ENCODE measurements around the gene NAGA.

Gene NAGA

DNA sequence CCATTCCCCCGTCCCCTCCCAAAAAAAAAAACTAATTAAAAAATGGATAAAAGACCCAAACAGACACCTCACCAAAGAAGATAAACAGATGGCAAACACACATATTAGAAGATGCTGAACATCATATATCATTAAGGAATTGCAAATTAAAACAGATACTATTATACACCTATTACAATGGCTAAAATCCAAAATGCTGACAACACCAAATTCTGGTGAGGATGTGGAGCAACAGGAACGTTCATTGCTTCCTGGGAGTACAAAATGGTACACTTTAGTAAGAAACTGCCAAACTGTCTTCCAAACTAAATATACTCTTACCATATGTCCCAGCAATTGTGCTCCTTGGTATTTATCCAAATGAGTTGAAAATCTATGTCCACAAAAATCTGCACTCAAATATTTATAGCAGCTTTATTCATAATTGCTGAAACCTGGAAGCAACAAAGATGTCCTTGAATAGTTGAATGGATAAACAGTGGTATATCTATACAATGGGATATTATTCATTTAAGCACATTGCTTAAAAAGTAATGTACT lies 19.9 kb downstream of the NAGA start:
- no peak for DNase-seq (ENCODE audit: low read depth in 2 of 3, low spot score in 2 of 3)

DNA sequence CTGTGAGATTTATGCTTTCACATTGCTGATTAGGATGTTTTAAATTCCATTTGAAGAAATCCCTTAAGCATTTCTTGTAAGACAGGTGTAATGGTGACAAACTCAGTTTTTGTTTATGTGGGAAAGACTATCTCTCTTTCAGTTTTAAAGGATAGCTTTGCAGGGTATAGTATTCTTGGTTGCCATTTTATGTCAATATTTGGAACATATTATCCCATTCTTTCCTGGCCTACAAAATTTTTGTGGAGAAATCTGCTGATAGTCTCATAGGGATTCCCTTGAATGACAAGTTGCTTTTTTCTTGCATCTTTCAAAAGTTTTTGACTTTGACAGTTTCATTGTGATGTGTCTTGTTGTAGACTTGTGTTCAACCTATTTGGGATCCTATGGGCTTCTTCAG lies 28.8 kb downstream of the NAGA start:
- DNase-seq (ENCODE audit: low read depth in 2 of 3, low spot score in 2 of 3), result no peak

DNA sequence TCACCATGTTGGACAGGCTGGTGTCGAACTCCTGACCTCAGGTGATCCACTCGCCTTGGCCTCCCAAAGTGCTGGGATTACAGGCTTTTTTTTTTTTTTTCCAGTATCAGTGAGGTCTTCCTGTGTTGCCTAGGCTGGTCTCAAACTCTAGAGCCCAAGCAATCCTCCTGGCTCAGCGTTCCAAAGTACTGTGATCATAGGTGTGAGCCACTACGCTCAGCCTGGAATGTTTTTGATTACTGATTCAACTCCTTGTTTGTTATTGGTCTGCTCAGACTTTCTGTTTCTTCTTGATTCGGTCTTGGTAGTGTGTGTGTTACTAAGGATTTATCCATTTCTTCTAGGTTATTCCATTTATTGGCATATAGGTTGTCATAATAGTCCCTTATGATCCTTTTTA lies 31.3 kb downstream of the NAGA start:
- DNase-seq (ENCODE audit: low read depth in 2 of 3, low spot score in 2 of 3), result no peak

DNA sequence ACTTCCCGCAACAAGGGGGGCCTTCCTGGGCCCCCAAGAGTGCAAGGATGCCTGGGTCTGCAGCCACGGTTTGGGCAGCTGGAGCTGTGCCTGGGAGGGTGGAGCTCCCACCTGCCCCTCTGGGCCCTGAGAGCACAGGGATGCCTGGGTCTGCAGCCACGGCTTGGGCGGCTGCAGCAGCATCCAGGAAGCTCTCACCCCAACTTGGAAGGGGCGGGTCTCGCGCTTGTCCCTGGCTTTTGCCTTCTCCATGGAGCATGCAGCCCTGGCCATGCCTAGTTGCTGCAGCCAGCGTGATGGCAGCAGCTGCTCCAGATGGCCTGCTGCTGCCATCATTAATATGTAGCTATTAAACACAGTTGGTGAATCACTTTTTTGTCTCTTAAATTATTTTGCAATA lies 35.4 kb downstream of the NAGA start:
- no peak for DNase-seq (ENCODE audit: low read depth in 2 of 3, low spot score in 2 of 3)

DNA sequence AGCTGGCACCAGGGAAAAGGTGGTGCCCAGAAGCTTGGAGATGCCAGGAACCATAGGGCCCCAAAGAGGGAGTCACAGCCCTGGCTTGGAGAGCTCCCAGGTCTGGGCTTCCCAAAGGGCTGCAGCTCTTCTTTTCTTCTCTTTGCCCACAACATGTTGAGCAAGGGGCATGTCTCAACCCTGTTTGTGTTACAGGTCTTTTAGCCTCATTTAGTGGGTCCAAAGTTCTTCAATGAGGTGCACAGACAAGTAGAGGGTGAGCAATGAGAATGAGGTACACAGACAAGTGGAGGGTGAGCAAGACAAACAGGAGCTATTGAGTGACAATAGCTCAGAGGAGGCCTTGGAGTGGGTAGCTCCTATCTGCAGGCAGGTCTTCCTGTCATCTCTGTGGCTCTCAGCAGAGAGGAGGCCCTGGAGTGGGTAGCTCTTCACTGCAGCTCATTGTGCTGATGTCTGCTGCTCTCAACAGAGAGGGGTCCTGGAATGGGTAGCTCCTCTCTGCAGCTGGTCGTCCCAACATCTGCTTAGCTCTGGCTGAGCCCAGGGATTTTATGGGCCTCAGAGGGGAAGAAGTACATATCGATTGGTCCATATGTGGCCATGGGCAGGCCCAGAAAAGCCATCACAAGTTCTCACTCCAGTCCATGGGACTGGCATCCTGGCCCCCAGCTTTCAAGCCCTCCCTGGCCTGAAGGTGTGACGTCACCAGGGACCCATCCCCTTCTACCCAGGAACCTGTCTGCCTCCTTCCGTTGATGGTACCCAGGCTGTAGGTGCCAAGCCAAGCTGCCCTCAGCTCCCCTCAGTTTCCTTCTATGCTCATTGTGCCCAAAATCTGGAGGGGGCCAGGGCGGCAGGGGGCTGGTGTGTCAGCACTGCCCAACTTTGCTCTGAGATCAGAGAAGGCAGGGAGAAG lies 37.1 kb downstream of the NAGA start:
- no peak for DNase-seq (ENCODE audit: low read depth in 2 of 3, low spot score in 2 of 3)

DNA sequence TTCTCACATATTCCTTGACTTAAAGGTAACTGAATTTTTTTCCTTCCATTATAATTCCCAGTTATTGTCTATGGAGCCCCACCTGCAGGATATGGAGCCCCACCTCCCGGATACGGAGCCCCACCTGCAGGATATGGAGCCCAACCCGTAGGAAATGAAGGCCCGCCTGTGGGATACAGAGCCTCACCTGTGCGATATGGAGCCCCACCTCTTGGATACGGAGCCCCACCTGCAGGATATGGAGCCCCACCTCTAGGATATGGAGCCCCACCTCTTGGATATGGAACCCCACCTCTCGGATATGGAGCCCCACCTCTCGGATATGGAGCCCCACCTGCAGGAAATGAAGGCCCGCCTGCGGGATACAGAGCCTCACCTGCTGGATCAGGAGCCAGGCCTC lies 43.9 kb downstream of the NAGA start:
- DNase-seq (ENCODE audit: low read depth in 2 of 3, low spot score in 2 of 3), result no peak

DNA sequence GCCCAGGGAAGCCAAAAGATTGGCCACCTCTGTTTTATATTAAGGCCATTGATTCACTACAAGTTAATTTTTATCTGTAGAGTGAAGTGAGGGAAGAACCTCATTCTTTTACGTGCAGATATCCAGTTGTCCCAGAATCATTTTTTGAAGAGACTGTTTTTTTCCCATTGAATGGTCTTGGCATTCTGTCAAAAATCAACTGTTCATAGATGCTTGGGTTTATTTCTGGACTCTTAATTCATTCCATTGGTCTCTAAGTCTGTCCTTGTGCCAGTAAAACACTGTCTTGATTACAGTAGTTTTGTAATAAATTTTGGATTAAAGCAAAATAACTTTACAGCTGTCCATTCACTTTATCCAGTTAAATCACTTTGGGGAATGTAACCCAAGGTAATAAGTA lies 45.2 kb downstream of the NAGA start:
- no peak for DNase-seq (ENCODE audit: low read depth in 2 of 3, low spot score in 2 of 3)

DNA sequence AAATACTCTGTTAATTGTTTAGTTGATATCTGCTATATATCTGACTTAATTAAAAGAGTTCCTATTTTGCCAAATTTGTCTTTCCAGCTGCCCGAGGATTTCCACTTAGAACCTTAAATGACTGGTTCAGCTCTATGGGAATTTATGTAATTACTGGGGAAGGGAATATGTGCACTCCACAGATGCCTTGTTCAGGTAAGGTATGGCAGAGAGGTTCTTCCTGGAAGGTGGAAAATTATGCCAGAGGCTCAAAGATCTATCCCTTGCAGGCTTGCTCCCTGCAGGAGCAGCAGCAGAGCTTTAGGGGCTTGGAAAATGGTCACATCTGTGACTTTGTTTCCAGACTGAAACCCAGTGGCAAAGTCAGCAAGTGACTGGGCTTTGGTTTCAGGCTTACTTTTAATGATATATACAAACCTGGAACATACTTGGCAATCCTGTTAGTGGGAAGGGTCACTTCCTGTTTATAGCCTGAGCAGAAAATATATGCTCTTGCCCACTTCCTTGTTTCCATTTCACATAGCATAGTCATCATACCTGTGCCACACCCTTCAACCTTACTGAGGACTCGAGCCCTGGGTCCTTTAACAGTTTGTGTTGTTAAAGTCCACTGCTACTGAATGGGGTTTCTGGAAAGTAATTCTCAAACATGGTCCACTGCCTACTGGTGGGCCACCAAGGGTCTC lies 48.3 kb downstream of the NAGA start:
- no peak for DNase-seq (ENCODE audit: low read depth in 2 of 3, low spot score in 2 of 3)

DNA sequence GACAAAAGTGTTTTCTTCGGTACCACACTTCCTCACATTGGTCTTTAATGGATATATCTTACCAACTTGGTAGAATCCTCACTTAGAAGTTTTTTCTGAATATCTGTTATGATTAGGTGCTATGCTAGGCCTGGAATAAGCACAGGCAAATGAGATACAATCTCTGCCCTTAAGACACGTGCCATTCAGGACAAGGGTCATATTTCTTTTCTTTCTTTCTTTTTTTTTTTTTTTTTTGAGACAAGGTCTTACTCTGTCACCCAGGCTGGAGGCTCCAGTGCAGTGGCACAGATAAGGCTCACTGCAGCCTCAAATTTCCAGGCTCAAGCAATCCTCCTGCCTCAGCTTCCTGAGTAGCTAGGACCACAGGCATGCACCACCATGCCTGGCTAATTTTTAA lies 49.0 kb downstream of the NAGA start:
- DNase-seq (ENCODE audit: low read depth in 2 of 3, low spot score in 2 of 3), result no peak

DNA sequence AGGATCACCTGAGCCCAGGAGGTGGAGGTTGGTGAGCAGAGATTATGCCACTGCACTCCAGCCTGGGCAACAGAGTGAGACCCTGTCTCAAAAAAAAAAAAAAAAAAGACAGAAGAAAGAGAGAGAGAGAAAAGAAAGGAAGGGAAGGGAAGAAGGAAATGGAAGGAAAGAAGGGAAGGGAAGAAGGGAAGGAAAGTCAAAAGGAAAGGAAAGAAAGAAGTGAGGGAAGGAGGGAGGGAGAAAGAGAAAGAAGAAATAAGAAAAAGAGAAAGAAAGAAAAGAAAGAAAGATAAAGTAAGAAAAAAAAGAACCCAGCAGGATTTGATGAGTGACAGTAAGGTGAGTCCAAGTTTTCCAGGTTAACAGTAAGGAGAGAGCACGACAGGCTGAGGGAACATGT lies 52.4 kb downstream of the NAGA start:
- DNase-seq (ENCODE audit: low read depth in 2 of 3, low spot score in 2 of 3), result no peak

DNA sequence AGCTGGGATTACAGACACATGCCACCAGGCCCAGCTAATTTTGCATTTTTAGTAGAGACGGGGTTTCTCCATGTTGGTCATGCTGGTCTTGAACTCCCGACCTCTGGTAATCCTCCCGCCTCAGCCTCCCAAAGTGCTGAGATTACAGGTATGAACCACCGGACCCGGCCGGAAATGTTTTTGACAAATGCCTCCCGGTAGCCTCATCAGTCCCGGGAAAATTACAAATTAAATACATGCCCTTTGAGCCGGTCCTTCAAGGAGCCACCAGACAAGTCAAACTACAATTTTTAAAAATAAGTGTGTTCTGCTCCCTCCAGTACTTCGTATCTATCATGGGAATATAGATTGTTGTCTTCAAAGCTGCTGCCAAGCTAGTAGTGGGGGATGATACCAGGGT lies 54.5 kb downstream of the NAGA start:
- no peak for DNase-seq (ENCODE audit: low read depth in 2 of 3, low spot score in 2 of 3)

DNA sequence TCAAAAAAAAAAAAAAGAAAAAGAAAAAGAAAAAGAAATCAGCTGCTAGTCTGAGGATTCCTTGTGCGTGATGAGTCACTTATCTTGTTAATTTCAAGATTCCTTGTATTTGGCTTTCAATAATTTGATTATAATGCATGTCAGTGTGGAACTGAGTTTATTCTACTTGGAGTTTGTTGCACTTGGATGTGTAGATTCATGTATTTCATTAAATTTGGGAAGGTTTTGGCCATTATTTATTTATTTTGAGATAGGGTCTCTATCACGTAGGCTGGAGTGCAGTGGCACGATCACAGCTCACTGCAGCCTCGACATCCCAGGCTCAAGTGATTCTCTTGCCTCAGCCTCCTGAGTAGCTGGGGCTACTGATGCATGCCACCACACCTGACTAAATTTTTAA lies 57.2 kb downstream of the NAGA start:
- no peak for DNase-seq (ENCODE audit: low read depth in 2 of 3, low spot score in 2 of 3)

DNA sequence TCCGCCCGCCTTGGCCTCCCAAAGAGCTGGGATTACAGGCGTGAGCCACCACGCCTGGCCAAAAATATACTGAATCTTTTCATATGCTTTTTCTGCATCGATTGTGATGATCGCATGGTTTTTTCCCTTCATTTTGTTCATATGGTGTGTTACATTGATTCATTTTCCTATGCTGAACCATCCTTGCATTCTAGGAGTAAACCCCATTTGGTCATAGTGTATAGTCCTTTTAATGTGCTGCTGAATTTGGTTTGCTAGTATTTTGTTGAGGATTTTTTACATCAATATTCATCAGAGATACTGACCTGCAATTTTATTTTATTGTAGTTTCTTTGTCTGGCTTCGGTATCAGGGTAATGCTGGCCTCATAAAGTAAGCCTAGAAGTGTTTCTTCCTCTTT lies 59.8 kb downstream of the NAGA start:
- no peak for DNase-seq (ENCODE audit: low read depth in 2 of 3, low spot score in 2 of 3)
